Ovary (tissue), 9 donors: ENCODE results near the gene EPHA10. TPM values are rescaled to one million over a fixed set of nuclear protein-coding genes. Genes with fewer than 3 reads are reported as not detected.

Source experiments
- DNase-seq, 5 donors: peaks; one replicate each; pipeline ENCODE4 v3.0.0-alpha.2; 2019 to 2020
- H3K27ac ChIP-seq, 2 donors: fragments of 200-600 bp; one replicate each; pipeline versions ENCODE4 v1.5.1 to v1.8.0; 2019 to 2022
- H3K27me3 ChIP-seq: fragments of 200-600 bp; one replicate; pipeline ENCODE4 v1.8.0; 2022
- H3K36me3 ChIP-seq: fragments of 200-600 bp; sonication (generic); one replicate; pipeline ENCODE4 v1.5.1; 2019
- H3K4me1 ChIP-seq: one replicate; pipeline ENCODE4 v1.8.1; 2013; ENCODE audit warnings: mild to moderate bottlenecking, moderate library complexity; ENCODE audit not compliant: insufficient read depth
- H3K4me3 ChIP-seq: fragments of 200-600 bp; sonication (generic); one replicate; pipeline ENCODE4 v1.5.1; 2017
- H3K9me3 ChIP-seq, 2 donors: fragments of 200-600 bp in 1 of 2; sonication (generic) in 1 of 2; one replicate each; pipeline versions ENCODE4 v1.5.1 to v1.8.1; 2013 to 2019; ENCODE audit warnings: mild to moderate bottlenecking in 1 of 2, moderate library complexity in 1 of 2
- CTCF ChIP-seq, 3 donors: fragments of 450-650 bp in 2 of 3; fragments of 200-600 bp in 1 of 3; IDR thresholded peaks; one replicate each; pipeline versions ENCODE4 v1.5.1 to v1.8.0; 2016 to 2022; ENCODE audit warnings: antibody characterized with exemption in 3 of 3, mild to moderate bottlenecking in 1 of 3
- EP300 ChIP-seq: sonication (generic); formaldehyde crosslinking; IDR thresholded peaks from one replicate; pipeline ENCODE4 v1.6.1; 2017; ENCODE audit warnings: antibody characterized with exemption
- POLR2A ChIP-seq: fragments of 450-650 bp; IDR thresholded peaks from one replicate; pipeline ENCODE4 v1.6.1; 2017; ENCODE audit warnings: antibody characterized with exemption, mild to moderate bottlenecking, moderate library complexity
- WGBS, 3 donors: extraction: QIAGEN DNeasy Blood & Tissue Kit in 1 of 3; methylation state at CpG; one replicate each; pipeline versions ENCODE4 v1.1.5 to v1.1.7; 2013 to 2017; 5-methylcytosine and 5-hydroxymethylcytosine counted together
- intact Hi-C, 4 donors: fragments of 100-400 bp; cut with DNase I; formaldehyde crosslinking; loops; one replicate each; pipeline versions ENCODE4 v1.11.0 to v1.15.1; 2022 to 2023
- polyA plus RNA-seq, 2 donors: library from polyadenylated mRNA; stranded (reverse); fragments of 200-250 nt in 1 of 2; fragments of 350-450 nt in 1 of 2; fragmentation: Illumina TruSeq in 1 of 2; extraction: RNeasy Lipid Tissue Mini Kit (QIAGEN cat#74804) in 1 of 2; gene quantifications; one replicate each; pipeline ENCODE4 v1.2.3, GENCODE V29; 2013 to 2014
- total RNA-seq, 7 donors: library from RNA; depleted of rRNA in 2 of 7; stranded (reverse); fragments of >200 nt in 2 of 7; fragmentation: NEBNext Ultra II Directional in 3 of 7; extraction: Animal tissue kit (Norgen Biotek cat#: 25700) in 3 of 7; gene quantifications; one replicate each; pipeline versions ENCODE4 v1.1.0 to v1.2.4, GENCODE V29; 2016 to 2023
- donor health status: DM: no; HTN: no; CAD: no; lungs with moderate emphysema.
- donor health status: DM: no; HTN: no; CAD: no.
- donor health status: Bipolar disorder and iron deficiency.
- donor health status: DM: yes; HTN: yes; CAD: no.
- donor health status: DM: no; HTN: no; CAD: no.
- donor health status: DM: yes; HTN: yes; CAD: no.

EPHA10 gene
- total and polyA plus RNA-seq, 9 donors = 0.02 to 0.69 (median 0.30) TPM; not detected in 3

- TF ChIP-seq CTCF (IDR thresholded peaks at IDR 0.05) (no peak), EP300 (no peak), POLR2A (no peak)
- intact Hi-C loops = no loop called here
- H3K9me3 ChIP-seq = no peaks in the 10 kb centered on the region
- H3K36me3 ChIP-seq = no peaks in the 10 kb centered on the region
- no peak for DNase-seq
- WGBS, 3 donors = 18 to 29% (median 19%) methylated on average over 11 of the region's 11 CpGs
- no peak overlapping the region for H3K27ac ChIP-seq
- no peaks in the 10 kb centered on the region for H3K4me1 ChIP-seq
- H3K4me3 ChIP-seq = no peak overlapping the region
- no peaks in the 10 kb centered on the region for H3K27me3 ChIP-seq
These were observed 12.7 kb downstream of the EPHA10 start for GRCh38 chr1:37752213-37752582.

- intact Hi-C loops = no loop called here
- no peaks in the 10 kb centered on the region for H3K36me3 ChIP-seq
- H3K4me3 ChIP-seq = no peak overlapping the region
- no peak overlapping the region for H3K27ac ChIP-seq
- DNase-seq = no peak
- no peak for TF ChIP-seq CTCF (IDR thresholded peaks at IDR 0.05)
- TF ChIP-seq EP300 = no peak
- no peak for TF ChIP-seq POLR2A
- no peaks in the 10 kb centered on the region for H3K4me1 ChIP-seq
- WGBS, 3 donors = 73 to 88% (median 87%) methylated on average over 1 of the region's 1 CpG
- H3K27me3 ChIP-seq = no peaks in the 10 kb centered on the region
- H3K9me3 ChIP-seq = no peaks in the 10 kb centered on the region
These were observed 16.4 kb downstream of the EPHA10 start for GRCh38 chr1:37748565-37748964.

- no peak for DNase-seq
- no peaks in the 10 kb centered on the region for H3K36me3 ChIP-seq
- no peak overlapping the region for H3K27ac ChIP-seq
- no peaks in the 10 kb centered on the region for H3K9me3 ChIP-seq
- no peaks in the 10 kb centered on the region for H3K27me3 ChIP-seq
- TF ChIP-seq POLR2A (no peak), EP300 (no peak), CTCF (IDR thresholded peaks at IDR 0.05) (no peak)
- 86 to 90% (median 89%) methylated on average over 3 of the region's 3 CpGs for whole genome bisulfite sequencing, 3 donors
- intact Hi-C loops = no loop called here
- no peak overlapping the region for H3K4me3 ChIP-seq
- H3K4me1 ChIP-seq = no peaks in the 10 kb centered on the region
These were observed 18.1 kb downstream of the EPHA10 start for GRCh38 chr1:37746806-37747205.

GRCh38 chr1:37741662-37742061 lies 23.3 kb downstream of the EPHA10 start:
- intact Hi-C loops = no loop called here
- DNase-seq = no peak
- no peaks in the 10 kb centered on the region for H3K9me3 ChIP-seq
- no peaks in the 10 kb centered on the region for H3K36me3 ChIP-seq
- H3K4me3 ChIP-seq = no peak overlapping the region
- TF ChIP-seq EP300 = no peak
- no peak for TF ChIP-seq CTCF (IDR thresholded peaks at IDR 0.05)
- no peak for TF ChIP-seq POLR2A
- 38 to 40% (median 40%) methylated on average over 6 of the region's 6 CpGs for WGBS, 3 donors
- no peak overlapping the region for H3K27ac ChIP-seq
- no peaks in the 10 kb centered on the region for H3K4me1 ChIP-seq
- H3K27me3 ChIP-seq = no peaks in the 10 kb centered on the region

GRCh38 chr1:37741130-37741529 lies 23.8 kb downstream of the EPHA10 start:
- intact Hi-C loops = no loop called here
- H3K4me1 ChIP-seq = no peaks in the 10 kb centered on the region
- no peaks in the 10 kb centered on the region for H3K9me3 ChIP-seq
- WGBS, 3 donors = 53 to 70% (median 65%) methylated on average over 9 of the region's 9 CpGs
- no peak for DNase-seq
- no peak overlapping the region for H3K4me3 ChIP-seq
- H3K27me3 ChIP-seq = no peaks in the 10 kb centered on the region
- H3K36me3 ChIP-seq = no peaks in the 10 kb centered on the region
- TF ChIP-seq POLR2A (no peak), CTCF (IDR thresholded peaks at IDR 0.05) (no peak), EP300 (no peak)
- no peak overlapping the region for H3K27ac ChIP-seq
